Transverse colon (tissue), 4 donors: Measurements from ENCODE around the gene RABGAP1. TPM values are rescaled to one million over a fixed set of nuclear protein-coding genes. Genes with fewer than 3 reads are reported as not detected.
"Not testable (repeated sequence)": the region's sequence is repeated elsewhere in the genome, so short reads cannot be mapped to it uniquely, and the experiment has no call there.

Source experiments
- DNase-seq: peaks from one replicate; pipeline ENCODE4 v3.0.0-alpha.2; 2019
- H3K27ac ChIP-seq, 4 donors: fragments of 200-600 bp; sonication (generic); 2 replicates each; pipeline ENCODE4 v1.5.1; 2016 to 2018; ENCODE audit warnings: inconsistent platforms in 4 of 4
- H3K27me3 ChIP-seq: fragments of 200-600 bp; sonication (generic); 2 replicates; pipeline ENCODE4 v1.5.1; 2017; ENCODE audit warnings: inconsistent platforms
- H3K36me3 ChIP-seq, 4 donors: fragments of 200-600 bp; sonication (generic); 2 replicates each; pipeline ENCODE4 v1.5.1; 2017 to 2019; ENCODE audit warnings: inconsistent platforms in 4 of 4
- H3K4me1 ChIP-seq, 4 donors: fragments of 200-600 bp; sonication (generic); 2 replicates each; pipeline ENCODE4 v1.5.1; 2017 to 2020; ENCODE audit warnings: inconsistent platforms in 4 of 4
- H3K4me3 ChIP-seq, 4 donors: fragments of 200-600 bp; sonication (generic); 1 replicate in 1 of 4; 2 replicates in 3 of 4; pipeline versions ENCODE4 v1.5.1 to v1.6.1; 2017 to 2019; ENCODE audit warnings: inconsistent platforms in 4 of 4
- H3K9me3 ChIP-seq, 2 donors: fragments of 200-600 bp; sonication (generic); 2 replicates each; pipeline ENCODE4 v1.5.1; 2017 to 2019; ENCODE audit warnings: inconsistent platforms in 2 of 2
- EP300 ChIP-seq: sonication (generic); formaldehyde crosslinking; IDR thresholded peaks from one replicate; pipeline ENCODE4 v1.6.1; 2017; ENCODE audit warnings: antibody characterized with exemption, low read depth
- POLR2A ChIP-seq: fragments of 450-650 bp; IDR thresholded peaks from one replicate; pipeline ENCODE4 v1.6.1; 2016; ENCODE audit warnings: antibody characterized with exemption, mild to moderate bottlenecking, moderate library complexity
- POLR2AphosphoS5 ChIP-seq, 3 donors: sonication (generic); formaldehyde crosslinking; IDR thresholded peaks; one replicate each; pipeline ENCODE4 v1.6.1; 2016; ENCODE audit warnings: antibody characterized with exemption in 3 of 3
- WGBS, 2 donors: methylation state at CpG; one replicate each; pipeline ENCODE4 v1.1.5; 2018; ENCODE audit warnings: low coverage in 1 of 2; 5-methylcytosine and 5-hydroxymethylcytosine counted together
- in situ Hi-C, 4 donors: fragments of 200-750 bp; cut with MboI; loops; one replicate each; pipeline versions ENCODE4 v1.15.0 to v1.15.1; 2017; ENCODE audit warnings: low sequenced_read_pairs in 3 of 4, low pct_ligation_motif_present in 1 of 4, low pct_unique_long_range_greater_than_20kb in 1 of 4
- intact Hi-C: fragments of 100-400 bp; cut with DNase I; formaldehyde crosslinking; loops from one replicate; pipeline ENCODE4 v1.15.1; 2023; ENCODE audit warnings: low total_unique reads
- total RNA-seq, 4 donors: library from RNA; depleted of rRNA; stranded (reverse); fragments of >200 nt; gene quantifications; one replicate each; pipeline ENCODE4 v1.1.0, GENCODE V29; 2016
- TF ChIP-seq, protein P1 (sequence below), 5 experiments: fragments of 200-600 bp in 3 of 5; fragments of 450-650 bp in 2 of 5; sonication (generic) in 3 of 5; IDR thresholded peaks; 1 replicate in 2 of 5; 2 replicates in 3 of 5; pipeline ENCODE4 v1.5.1; 2016 to 2017; ENCODE audit warnings: antibody characterized with exemption in 5 of 5, inconsistent platforms in 3 of 5, mild to moderate bottlenecking in 2 of 5, moderate library complexity in 1 of 5

The RABGAP1 gene
- total RNA-seq, 4 donors from 2014 or later, result 56.1 to 114 (median 88.9) TPM

DNA sequence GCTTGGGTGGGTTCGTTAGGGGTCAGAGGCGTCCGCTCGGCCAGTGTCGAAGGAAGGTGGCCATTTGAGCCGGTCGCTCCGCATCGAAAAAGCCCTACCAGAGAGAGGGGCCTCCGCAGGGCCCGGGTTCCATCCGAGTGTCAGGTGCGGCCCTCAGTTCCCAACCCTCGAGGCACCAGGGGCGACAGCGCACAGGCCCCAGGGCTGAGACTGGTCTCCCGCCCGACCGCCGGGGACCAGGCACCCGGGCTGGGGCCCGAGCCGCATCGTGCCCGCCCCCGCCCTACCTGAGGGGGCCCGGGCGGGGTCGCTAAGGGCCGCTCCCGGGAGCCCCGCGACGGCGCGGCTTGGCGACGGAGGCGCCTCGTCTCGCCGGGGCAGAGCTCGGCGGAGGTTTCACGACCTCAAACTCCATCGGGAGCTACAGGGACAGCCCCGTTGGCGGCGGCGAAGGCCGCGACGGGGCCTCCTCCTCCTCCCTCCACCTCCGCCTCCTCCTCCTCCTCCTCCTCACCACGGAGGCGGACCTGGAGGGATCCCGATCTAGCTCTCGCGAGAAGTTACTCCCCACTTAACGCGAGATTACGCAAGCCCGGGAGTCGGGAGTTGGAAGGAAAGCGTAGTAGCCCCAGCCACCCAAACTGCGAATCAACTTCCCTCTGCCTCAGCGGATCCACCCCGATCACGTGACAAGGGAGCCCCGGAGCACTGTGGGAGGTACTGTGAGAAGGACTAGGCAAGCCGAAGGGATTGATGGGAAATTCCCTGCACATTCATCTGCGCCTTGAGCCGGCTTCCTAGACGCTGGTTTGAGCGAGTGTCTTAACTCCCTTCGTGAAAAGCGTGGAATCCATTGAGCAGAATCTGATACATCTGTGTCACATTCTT is 35.8 kb upstream of the RABGAP1 start, which contains the start of gene RC3H2:
Gene RC3H2 (minus strand): TSS at position 537 of the 888 bp plus-strand sequence. CDS start 7,850 bp downstream, outside the sequence.
- Histone ChIP-seq H3K9me3 (no peaks in the 10 kb centered on the region), H3K27ac (peak within 1 kb of the TSS; percentile 96 to 99 (median 96)), H3K4me1 (peaks cover 10 to 46% (median 25%) of the 10 kb centered on the region in 4 donors), H3K36me3 (peaks cover 0 to 9% (median 2%) of the 10 kb centered on the region in 4 donors), H3K27me3 (no peaks in the 10 kb centered on the region), H3K4me3 (peak within 1 kb of the TSS; percentile 78 to 98 (median 90))
- TF ChIP-seq, protein P1, sequence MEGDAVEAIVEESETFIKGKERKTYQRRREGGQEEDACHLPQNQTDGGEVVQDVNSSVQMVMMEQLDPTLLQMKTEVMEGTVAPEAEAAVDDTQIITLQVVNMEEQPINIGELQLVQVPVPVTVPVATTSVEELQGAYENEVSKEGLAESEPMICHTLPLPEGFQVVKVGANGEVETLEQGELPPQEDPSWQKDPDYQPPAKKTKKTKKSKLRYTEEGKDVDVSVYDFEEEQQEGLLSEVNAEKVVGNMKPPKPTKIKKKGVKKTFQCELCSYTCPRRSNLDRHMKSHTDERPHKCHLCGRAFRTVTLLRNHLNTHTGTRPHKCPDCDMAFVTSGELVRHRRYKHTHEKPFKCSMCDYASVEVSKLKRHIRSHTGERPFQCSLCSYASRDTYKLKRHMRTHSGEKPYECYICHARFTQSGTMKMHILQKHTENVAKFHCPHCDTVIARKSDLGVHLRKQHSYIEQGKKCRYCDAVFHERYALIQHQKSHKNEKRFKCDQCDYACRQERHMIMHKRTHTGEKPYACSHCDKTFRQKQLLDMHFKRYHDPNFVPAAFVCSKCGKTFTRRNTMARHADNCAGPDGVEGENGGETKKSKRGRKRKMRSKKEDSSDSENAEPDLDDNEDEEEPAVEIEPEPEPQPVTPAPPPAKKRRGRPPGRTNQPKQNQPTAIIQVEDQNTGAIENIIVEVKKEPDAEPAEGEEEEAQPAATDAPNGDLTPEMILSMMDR (IDR thresholded peaks at IDR 0.05), result peak in 1 of 5 experiments; percentile 7
- TF ChIP-seq EP300 (no peak), POLR2A (peak; percentile 95), POLR2AphosphoS5 (IDR thresholded peaks at IDR 0.05) (peak; percentile 96 to 98 (median 97))
- in situ Hi-C loops (no loop called here), intact Hi-C loops (no loop called here)
- peak; percentile 98 for DNase-seq
- WGBS, 2 donors, result 0% methylated on average over 2 to 45 of the region's 77 CpGs

GRCh38 chr9:122906122-122906521 is 34.7 kb upstream of the RABGAP1 start:
- in situ Hi-C loops, result not testable (repeated sequence)

GRCh38 chr9:122912671-122912963 is 28.2 kb upstream of the RABGAP1 start:
- no peaks in the 10 kb centered on the region for H3K27me3 ChIP-seq
- 1 to 3% methylated on average over 7 to 9 of the region's 9 CpGs for WGBS, 2 donors
- in situ Hi-C loops (no loop called here), intact Hi-C loops (no loop called here)
- peaks cover 0 to 26% (median 9%) of the 10 kb centered on the region in 4 donors for H3K36me3 ChIP-seq
- H3K9me3 ChIP-seq, result no peaks in the 10 kb centered on the region
- no peak for DNase-seq
- H3K4me1 ChIP-seq, result peaks cover 5 to 16% (median 10%) of the 10 kb centered on the region in 4 donors
- TF ChIP-seq EP300, result no peak
- no peak for TF ChIP-seq POLR2AphosphoS5 (IDR thresholded peaks at IDR 0.05)
- peak overlapping the region; percentile 68 to 95 (median 82) for H3K4me3 ChIP-seq
- H3K27ac ChIP-seq, result peak overlapping the region; percentile 84 to 94 (median 90)

More at GRCh38 chr9:122906122-122906521, 34.7 kb upstream of the RABGAP1 start:
- H3K4me3 ChIP-seq, H3K27me3 ChIP-seq, DNase-seq, H3K9me3 ChIP-seq, intact Hi-C loops: not testable (repeated sequence)
- H3K36me3 ChIP-seq, result peaks cover 0 to 20% (median 6%) of the 10 kb centered on the region in 4 donors
- H3K4me1 ChIP-seq, result peaks cover 10 to 35% (median 21%) of the 10 kb centered on the region in 4 donors
- WGBS, 2 donors, result 93 to 95% methylated on average over 3 to 16 of the region's 16 CpGs
- peak overlapping the region in 1 of 4 donors; percentile 96 for H3K27ac ChIP-seq

DNA sequence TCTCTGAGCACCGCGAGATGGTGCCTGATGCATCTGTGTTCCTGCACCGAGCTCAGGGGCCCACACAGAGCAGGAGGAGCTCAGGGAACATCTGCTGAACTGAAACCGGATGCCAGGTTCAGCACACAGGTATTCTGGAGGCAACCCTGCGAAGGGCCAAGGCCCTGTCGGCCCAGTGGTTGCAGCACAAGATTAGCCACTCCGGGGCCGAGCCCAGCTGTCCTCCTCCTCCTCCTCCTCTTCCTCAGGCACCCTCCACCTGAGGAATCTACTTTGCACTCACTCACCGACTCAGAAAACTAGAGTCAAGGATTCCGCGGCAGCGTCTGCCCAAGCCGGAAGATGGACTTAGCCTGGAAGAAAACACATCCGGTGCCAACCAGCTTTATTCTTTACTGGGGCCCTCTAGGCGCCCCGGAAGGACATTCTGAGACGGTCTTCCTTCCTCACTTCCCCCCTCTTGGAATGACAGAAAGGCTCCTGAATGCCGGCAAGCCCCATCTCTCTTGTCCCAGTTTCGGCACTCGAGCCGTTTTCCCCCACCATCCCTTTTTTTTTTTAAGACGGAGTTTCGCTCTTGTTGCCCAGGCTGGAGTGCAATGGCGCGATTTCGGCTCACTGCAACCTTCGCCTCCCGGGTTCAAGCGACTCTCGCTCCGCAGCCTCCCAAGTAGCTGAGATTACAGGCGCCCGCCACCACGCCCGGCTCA is 27.7 kb upstream of the RABGAP1 start, which contains the start of gene ZBTB6:
Gene ZBTB6 (minus strand): TSS at position 360 of the 710 bp plus-strand sequence. CDS start 1,251 bp downstream, outside the sequence.
- in situ Hi-C loops (no loop called here), intact Hi-C loops (no loop called here)
- Histone ChIP-seq H3K27ac (peak within 1 kb of the TSS; percentile 84 to 94 (median 90)), H3K27me3 (no peaks in the 10 kb centered on the region), H3K36me3 (peaks cover 0 to 26% (median 9%) of the 10 kb centered on the region in 4 donors), H3K4me3 (peak within 1 kb of the TSS; percentile 68 to 95 (median 82)), H3K9me3 (no peaks in the 10 kb centered on the region), H3K4me1 (peaks cover 5 to 16% (median 10%) of the 10 kb centered on the region in 4 donors)
- TF ChIP-seq, protein P1 (IDR thresholded peaks at IDR 0.05), result no peak
- TF ChIP-seq EP300 (no peak), POLR2A (peak; percentile 62), POLR2AphosphoS5 (IDR thresholded peaks at IDR 0.05) (peak; percentile 12 to 67 (median 65))
- WGBS, 2 donors, result 0% methylated on average over 7 to 35 of the region's 35 CpGs
- peak; percentile 80 for DNase-seq
